D721Med (cell line): ENCODE data around the gene REXO1.

ENCODE experiments used
- DNase-seq: peaks from one replicate; pipeline ENCODE4 v3.0.0; 2011; ENCODE audit warnings: low spot score; ENCODE audit not compliant: insufficient read length
- FAIRE-seq: peaks from 2 replicates; lab custom pipeline; 2011; peaks lifted over from hg19 to GRCh38; lab: Jason Lieb, UNC
- CTCF ChIP-seq: IDR thresholded peaks from 2 replicates; pipeline ENCODE4 v1.5.1; 2012; ENCODE audit warnings: mild to moderate bottlenecking, control low read depth; ENCODE audit not compliant: insufficient read depth; ENCODE audit errors: missing control alignments

Gene REXO1

DNA sequence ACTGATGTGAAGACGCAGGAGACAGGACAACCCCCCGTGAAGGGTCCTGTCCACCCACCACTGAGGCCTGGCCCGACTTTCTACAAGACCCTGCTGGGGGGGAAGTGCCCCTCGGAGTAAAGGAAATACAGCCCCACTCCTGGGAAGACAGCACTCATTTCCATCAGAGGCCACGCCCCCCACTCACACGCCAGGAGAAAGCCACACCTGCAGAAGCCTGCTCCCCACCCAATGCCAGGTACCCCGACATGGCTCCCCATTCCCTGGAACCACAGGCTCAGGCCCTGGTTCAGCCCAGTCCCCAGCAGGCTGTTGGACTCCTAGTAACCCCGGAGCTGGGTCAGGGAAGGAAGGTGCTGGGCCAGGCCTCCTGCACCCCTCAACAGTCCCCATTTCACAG lies 25.3 kb downstream of the REXO1 start:
- DNase-seq (no peak), FAIRE-seq (no peak)
- no peak for TF ChIP-seq CTCF

DNA sequence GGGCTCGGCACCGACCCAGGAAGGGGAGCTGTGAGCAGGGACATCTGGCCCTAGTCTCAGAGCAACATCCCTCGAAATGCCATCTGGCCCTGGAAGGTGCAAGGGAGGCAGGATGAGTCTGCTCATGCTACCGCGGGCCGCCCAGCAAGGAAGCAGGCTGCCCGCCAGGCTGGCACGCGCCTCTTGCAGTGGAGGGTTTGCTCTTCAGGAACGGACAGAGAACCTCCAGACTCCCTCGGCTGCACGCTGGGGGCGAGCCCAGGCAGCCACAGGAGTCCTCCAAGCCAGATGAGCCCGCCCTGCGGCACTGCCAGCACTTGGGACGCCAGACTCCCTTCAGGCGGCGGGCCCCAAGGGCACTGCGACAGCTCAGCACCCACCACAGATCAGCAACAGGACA lies 26.1 kb downstream of the REXO1 start:
- DNase-seq (no peak), FAIRE-seq (no peak)
- TF ChIP-seq CTCF = no peak

- TF ChIP-seq CTCF = no peak
- FAIRE-seq (no peak), DNase-seq (no peak)
These were observed 28.7 kb downstream of the REXO1 start for GRCh38 chr19:1819341-1820255.

GRCh38 chr19:1818549-1819195 lies 29.6 kb downstream of the REXO1 start:
- no peak for TF ChIP-seq CTCF
- DNase-seq (no peak), FAIRE-seq (no peak)

DNA sequence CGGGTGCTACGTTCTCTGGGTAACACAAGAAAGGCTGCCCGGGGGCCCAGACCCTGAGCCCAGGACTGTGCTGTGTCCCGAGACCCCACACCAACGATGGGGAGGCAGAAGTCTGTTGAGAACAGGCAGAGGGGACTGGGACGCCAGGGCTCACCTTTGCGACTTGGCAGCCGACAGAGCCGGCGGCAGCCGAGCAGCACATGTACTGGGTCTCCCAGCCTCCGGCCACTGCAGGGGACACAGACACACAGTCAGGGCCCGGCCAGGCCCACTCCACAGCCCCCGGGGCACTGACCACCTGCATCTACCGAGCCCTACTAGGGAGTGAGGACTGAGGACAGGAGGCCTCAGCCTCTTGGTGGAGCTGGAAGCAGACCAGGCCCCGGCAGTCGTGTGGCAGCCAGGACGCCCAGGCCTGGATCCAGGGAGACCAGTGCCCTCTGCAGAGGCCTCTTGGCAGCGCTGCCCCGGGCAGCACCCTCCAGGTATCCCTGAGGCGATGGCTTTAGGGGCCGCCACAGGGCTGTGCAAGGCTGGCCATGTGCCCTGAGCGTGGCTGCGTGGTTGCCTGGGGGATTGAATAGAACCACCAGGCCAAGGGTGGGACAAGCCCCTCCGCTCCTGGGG lies 30.6 kb downstream of the REXO1 start:
- TF ChIP-seq CTCF = no peak
- FAIRE-seq (no peak), DNase-seq (no peak)

- no peak for DNase-seq
- no peak for TF ChIP-seq CTCF
- FAIRE-seq = no peak
These were observed 31.6 kb downstream of the REXO1 start for GRCh38 chr19:1816530-1817298.
